HG02759 (cell line): ENCODE data around the gene PLXDC2.
"Not testable (repeated sequence)": the region's sequence is repeated elsewhere in the genome, so short reads cannot be mapped to it uniquely, and the experiment has no call there.

Source experiments
- ATAC-seq: cut with Tn5 transposase; IDR thresholded peaks from one replicate; pipeline ENCODE4 v1.9.1; 2021; ENCODE audit warnings: mild to moderate bottlenecking, moderate library complexity; ENCODE audit not compliant: unreplicated experiment

Gene PLXDC2

DNA sequence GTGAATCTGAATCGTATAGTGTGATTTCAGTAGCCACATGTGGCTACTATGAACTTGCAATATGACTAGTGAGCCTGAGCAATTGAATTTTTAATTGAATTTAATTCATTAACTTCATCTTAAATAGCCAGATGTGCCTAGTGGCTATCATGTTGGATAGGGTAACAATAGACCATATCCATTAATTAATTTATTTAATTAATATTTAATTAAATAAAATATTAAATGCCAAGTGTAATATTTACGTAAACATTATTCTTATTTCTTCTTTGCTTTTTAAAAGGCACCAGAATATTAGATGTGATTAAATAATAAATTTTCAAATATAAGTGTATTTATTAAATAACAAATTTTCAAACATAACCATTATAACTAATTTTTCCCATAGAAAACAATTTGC is 354.4 kb downstream of the PLXDC2 start:
- no peak for ATAC-seq

DNA sequence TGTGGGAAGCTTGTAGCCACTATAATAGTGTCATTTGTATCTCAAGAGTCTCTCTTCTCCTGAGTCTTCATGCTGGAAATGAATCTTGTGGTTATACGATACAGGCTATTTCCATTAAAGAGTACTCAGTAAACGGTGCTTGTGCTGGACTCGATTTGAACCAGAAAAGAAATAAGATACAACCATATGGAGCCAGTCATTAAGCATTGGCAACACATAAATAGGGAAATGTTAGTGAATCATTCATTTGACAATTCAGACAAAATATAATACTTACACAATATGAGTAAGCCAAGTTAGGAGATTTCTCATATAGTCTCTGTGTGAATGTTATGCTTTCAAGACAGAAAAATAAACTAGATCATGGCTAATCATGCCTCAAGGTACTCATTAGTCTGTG is 356.8 kb downstream of the PLXDC2 start:
- ATAC-seq, result no peak

DNA sequence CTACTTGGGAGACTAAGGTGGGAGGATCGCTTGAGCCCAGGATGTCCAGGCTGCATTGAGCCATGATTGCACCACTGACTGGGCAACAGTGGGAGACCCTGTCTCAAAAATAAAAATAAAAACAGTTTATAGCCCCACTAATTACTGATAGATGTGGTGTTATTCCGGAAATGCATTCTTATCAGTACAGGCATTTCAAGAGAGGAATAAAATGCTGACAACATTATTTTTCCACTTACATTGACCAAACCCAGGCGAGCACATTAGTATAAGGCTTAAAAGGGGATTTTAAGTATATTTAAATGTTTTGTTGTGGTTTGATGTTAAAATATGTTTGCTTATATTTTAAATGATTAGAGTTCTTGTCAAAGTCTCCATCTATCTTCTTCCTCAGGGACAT is 359.5 kb downstream of the PLXDC2 start:
- ATAC-seq, result no peak

DNA sequence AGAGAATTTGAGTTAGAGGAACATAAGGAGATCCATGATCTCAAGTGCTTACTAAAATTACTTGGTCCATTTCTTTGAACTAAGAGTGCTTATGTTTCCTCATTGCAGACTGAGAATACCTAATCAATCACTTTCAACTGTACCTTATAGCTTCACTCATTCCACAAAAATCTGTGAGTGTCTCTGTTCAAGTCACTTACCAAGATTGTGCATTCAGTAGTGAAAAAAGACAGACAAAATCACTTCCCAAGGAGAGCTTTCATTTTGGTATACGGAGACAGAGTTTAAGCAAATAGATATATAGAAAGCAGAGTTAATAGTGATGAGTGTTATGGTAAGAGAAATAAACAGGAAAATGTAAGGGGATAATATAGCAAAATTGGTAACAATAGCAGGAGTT is 364.5 kb downstream of the PLXDC2 start:
- ATAC-seq, result no peak

DNA sequence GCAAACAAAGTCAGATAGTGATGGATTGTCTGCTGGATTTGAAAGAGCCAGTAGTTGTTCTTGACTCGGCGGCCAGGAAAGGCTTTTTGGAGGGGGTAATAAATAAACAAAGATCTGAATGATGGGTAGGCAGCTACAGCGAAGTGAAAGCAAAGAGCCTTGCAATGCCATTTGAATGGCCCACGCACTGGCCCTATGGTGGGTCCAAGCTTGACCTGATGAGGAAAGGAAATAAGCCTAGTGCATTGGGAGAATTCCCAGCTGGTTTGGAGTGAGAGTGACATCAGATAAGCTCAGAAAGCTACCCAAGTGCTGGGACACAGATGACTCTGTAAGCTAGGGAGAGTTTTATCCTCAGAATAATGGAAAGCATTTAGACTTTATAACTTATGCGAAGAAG is 365.2 kb downstream of the PLXDC2 start:
- ATAC-seq, result no peak

DNA sequence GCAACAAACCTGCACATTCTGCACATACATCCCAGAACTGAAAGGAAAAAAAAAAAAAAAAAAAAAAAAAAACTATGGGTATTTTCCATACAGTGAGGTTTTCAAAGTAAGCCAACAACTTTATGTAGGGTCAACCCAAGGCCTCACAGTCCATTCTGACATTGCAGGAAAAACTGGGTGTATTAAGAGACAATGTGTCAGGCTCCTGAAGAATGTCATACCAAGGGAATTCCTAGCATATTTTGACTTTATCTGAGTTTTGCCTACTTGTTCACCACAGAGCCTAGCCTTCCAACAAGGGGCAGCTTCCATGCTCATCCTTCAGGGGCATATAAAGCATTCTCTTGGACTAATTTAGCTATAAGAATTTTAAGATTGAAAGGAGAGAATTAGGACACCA is 368.9 kb downstream of the PLXDC2 start:
- no peak for ATAC-seq

DNA sequence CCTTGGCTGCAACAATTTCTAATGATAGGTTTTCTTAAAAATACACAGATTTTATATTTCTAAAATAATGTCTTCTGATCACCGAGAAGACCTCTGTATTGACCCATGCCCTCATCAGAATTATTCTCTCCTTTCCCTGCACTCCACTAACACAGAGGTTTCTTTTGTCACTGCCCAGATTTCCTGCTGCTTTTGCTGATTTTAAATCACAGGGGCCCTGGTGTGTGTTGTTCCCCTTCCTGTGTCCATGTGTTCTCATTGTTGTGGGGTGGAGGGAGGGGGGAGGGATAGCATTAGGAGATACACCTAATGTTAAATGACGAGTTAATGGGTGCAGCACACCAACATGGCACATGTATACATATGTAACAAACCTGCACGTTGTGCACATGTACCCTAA is 375.2 kb downstream of the PLXDC2 start:
- not testable (repeated sequence) for ATAC-seq

DNA sequence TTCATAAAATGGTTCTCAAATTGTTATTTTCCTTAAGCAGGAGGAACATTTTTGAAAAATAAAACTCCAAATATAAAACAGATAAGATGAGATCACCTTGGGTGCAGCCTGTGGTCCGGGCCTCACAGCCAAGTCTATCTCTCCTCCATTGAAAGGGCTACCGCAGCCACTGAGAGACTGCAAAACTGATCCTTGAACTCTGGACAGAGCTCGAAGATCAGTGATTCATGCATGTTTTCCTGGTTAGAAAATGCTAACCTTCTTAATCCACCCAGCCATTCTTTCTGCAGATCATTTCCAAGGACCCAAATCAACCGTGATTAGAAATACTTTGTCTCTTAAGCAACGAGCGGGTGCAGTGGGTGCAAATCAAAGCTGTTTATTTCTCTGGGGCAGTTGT is 378.8 kb downstream of the PLXDC2 start:
- ATAC-seq, result no peak

DNA sequence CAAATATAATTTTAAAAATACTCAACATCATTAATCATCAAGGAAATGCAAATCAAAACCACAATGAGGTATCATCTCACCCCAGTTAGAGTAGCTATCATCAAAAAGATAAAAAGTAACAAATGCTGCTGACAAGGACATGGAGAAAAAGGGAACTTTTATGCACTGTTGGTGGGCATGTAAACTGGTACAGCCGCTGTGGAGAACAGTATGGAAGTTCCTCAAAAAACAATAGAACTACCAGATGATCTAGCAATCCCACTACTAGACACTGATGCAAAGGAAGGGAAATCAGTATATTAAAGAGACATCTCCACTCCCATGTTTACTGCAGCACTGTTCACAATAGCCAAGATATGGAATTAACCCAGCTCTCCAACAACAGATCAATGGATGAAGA is 384.5 kb downstream of the PLXDC2 start:
- no peak for ATAC-seq

DNA sequence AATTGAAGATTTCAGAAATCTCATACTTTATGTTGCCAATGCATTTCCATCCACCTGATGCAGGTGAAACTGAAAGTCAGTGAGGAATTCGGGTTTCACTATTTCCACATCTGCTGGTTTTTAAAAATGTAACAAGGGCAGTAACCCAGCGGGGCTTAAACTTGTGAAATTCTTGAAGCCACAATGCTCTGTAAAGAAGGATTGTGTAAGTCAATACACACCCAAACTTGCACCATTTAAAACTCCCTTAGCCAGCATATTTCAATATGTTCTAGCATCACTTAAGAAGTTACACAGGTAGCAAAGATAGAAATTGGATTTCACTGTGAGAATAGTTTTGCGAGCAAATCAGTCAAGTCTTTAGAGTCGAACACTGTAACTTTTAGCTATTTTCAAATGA is 386.1 kb downstream of the PLXDC2 start:
- ATAC-seq, result no peak

DNA sequence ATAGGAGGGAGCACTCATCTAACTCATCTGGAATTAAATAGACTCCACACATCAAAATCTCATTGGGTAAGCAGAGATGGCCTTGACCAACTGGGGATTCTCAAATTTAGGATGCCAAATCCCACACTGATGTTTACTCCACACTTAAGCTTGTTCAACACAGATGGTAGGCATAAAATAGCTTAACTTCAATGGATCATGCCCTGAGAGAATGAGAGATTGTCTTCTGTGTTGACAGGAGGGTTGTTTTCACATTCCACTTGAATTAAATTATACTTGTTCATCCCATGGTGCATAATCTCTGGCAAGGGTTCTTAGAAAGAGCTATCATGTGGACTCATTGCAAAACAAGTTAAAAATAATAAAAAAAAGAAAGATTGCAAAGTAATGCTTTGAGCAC is 391.4 kb downstream of the PLXDC2 start:
- no peak for ATAC-seq

DNA sequence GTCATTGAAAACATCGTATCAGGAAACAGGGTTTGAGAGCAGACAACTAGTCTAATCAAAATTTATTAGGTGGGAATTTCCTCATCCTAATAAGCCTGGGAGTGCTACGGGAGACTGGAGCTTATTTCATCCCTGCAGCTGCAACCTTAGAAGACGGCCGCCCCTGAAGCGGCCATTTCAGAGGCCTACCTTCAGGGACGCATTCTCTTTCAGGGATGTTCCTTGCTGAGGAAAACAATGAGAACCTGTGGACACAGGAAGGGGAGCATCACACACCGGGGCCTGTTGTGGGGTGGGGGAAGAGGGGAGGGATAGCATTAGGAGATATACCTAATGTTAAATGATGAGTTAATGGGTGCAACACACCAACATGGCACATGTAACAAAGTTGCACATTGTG is 392.9 kb downstream of the PLXDC2 start:
- not testable (repeated sequence) for ATAC-seq

DNA sequence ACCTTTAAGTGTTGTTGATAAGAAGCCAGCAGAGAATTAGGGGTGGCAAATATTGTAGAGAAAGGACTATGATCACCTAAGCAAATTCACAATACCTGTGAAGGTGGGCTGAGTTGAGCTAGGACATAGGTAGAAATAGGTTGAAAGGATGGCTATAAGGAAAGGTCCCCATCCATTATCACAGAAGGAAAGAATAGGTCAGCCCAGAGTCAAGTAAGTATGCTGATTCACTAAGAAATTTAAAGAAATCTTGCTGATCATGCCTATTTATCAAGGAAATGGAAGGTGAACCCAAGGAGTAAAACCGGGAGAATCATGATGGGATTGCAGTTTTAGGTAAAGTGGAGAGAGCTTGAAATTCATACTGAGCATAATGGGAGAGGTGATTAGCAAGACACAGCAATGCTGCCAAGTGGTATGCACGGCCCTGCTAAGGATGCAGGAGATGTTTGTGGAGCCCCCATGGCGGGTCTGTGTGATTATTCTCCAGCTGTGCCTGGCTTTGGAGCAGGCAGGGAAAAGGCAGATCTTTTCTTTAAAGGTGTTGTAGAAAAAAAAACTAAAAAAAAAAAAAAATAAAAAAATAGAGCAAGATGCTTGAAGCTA is 399.4 kb downstream of the PLXDC2 start:
- ATAC-seq, result no peak

DNA sequence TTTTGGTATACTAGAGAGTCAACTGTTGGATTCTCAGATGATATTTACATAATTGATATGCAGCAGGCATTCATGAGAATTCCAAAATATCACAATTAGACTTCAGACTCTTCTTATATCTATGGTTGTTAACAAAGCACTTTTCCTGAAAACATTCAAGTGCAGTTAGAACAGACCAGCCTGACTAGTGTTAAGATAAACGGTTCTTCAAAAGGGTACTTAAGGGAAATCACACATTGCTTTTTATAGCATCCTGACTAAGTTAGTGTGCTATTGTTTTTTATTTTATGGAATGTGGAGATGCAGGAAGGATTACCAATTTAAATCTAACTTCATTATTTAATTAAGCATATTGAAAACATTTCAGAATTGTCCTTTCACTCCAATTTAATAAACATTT is 405.1 kb downstream of the PLXDC2 start:
- ATAC-seq, result no peak

DNA sequence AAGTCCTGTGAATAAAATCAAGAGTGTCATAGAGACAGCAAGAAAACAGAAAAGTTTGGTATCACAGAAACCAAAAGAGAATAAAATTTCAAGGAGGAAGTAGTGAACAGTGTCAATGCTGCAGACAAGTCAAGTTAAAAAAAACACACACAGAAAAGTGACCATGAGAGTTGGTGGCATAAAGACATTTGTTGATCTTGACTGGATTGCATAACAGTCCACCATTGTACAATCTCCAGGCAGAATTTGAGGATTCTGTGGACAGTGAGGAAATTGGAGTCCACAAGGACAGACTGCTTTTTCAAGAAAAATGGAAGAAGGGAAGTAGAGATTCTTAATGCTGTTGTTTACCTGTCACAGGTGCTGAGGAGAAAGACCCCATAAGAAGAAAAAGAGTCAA is 412.5 kb downstream of the PLXDC2 start:
- ATAC-seq, result no peak

DNA sequence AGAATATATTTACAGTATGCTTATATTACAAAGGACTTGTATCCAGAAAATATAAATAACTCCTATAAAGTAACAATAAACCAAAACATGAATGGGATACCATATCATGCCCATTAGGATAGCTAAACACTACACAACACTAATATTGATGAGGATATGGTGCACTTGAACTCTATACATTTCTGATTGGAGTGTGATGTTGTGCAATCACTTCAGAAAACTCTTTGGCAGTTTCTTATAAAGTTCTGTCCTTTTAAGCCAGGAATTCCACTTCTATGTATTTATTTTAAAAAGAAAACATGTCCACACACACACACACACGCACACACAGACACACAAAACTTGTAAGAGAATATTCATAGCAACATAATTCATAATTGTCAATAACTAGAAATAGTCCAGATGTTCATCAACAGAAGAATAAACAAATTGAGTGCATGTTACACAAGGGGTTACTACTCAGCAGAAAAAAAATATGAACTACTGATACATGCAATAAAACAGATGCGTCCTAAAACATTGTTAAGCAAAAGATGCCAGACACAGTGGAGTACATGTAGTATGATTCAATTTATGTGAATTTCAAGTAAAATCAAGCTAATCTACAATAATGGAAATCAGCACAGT is 416.0 kb downstream of the PLXDC2 start:
- ATAC-seq, result no peak

DNA sequence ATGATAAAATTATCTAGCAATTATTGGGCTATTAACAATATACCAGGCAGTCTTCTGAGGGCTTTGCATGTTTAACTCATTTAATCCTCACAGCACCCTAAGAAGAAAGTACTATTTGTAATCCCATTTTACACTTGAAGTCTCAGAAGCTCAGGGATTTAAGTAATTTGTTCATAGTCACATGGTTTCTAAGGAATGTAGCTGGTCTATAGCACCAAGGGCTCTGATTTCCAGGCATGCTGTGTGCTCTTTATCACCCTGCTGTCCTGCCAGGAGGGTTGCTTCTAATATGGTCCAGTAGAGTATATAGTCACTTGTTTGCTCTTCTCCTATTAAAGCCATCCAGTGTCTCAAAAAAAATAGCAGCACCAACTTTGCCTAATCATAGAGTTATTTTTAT is 417.2 kb downstream of the PLXDC2 start:
- no peak for ATAC-seq

DNA sequence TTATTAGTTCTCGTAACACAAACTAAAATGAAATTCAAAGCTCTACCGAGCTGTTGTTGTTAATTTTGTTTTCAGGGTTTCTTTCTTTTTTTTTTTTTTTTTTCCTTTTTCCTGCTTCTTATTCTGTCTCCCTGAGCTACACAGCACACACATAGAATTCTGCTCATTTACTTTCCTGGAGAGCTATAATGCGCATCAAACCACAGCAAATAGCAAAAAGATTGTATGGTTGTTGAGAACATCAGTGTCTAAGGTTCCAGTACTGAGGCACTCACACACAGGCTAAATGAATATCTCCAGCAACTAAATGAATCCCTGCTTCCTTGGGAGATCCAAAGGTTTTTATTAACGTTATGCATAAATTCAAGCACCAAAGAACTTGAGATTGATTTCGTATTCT is 418.3 kb downstream of the PLXDC2 start:
- ATAC-seq, result no peak

DNA sequence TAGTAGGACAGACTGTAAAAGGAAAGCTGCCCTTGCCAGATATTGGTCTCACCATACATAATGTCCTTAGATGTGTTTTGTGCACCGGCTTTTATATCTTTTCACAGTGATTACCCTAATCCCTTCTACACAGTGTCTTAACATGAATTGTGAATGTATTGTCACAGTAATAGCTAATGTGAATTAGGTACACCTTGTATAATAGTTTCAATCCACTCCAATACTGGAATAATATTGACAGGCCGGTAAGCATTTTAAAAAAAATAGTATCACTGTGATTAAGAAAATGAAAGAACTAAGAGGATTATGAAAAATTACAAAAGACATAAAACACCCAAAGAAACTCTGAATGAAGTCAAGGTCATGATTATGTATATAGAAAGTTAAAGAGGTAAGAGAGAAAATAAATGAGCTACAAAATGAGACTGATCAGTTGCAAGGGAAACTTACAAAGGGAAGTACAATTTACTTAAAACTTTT is 420.9 kb downstream of the PLXDC2 start:
- no peak for ATAC-seq

DNA sequence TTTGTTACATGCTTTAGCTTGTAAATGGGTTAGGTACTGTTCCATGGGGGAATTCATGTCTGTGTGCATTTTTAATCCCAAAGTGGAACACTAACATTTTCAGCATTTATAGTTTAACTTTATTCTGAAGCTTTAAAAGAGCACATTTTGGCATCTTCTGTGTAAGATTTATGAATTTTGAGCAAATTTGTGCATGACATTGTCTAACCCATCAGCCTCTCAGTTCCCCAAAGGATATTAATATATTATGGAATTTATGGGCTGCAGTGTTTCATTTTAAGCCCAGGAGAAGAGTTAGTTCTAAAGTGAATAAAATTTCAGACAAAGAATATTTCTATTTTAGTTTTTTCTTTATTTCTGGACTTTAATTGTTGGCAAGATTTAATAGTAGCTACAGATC is 421.4 kb downstream of the PLXDC2 start:
- ATAC-seq, result no peak

DNA sequence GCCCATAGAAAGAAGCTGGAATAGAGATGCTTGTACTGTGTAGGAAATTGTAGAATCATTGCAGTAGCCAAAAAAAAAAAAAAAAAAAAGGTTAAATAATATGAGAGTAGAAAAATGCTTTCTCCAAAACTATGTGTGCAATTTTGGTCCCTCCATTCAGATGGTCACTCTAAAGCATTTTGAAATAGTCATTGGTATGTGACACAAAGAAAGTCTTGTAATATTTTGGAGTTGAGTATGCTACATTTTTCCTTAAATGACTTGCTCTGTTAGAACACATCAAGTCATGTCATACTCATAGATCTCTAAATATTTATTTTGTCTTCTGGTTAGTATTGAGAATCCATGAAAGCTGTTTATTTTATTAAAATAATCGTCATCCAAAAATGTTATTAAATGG is 424.4 kb downstream of the PLXDC2 start:
- no peak for ATAC-seq

DNA sequence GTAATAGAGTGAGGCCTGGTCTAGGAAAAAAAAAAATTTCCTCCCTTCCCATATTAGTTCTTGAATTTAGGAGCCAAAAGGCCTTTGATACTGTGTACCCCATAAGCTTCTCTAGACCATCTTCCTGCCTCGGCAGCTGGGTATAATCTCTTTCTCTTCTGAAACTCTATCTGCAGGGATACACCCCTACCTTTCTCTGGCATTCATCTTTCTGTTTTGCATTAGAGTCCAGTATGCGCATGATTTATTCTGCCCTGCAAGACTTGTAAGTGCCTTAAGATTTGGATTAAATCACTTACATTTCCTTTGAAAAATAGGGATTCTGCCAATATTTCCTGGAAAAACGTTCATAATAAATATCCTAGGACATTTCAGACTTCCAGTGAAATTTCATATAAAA is 431.2 kb downstream of the PLXDC2 start:
- no peak for ATAC-seq
